Sigmoid colon (tissue), 4 donors: ENCODE results near the gene ALAS1.

ENCODE experiments used
- CTCF ChIP-seq, 4 experiments: fragments of 450-650 bp in 3 of 4; fragments of 200-600 bp in 1 of 4; IDR thresholded peaks; one replicate each; pipeline ENCODE4 v1.5.1; 2016 to 2019; ENCODE audit warnings: antibody characterized with exemption in 4 of 4, mild to moderate bottlenecking in 3 of 4, moderate library complexity in 2 of 4
- EP300 ChIP-seq, 4 donors: sonication (generic); formaldehyde crosslinking; IDR thresholded peaks; one replicate each; pipeline ENCODE4 v1.6.1; 2017; ENCODE audit warnings: antibody characterized with exemption in 4 of 4
- POLR2A ChIP-seq, 2 donors: fragments of 450-650 bp; IDR thresholded peaks; one replicate each; pipeline ENCODE4 v1.6.1; 2016; ENCODE audit warnings: antibody characterized with exemption in 2 of 2, mild to moderate bottlenecking in 2 of 2, moderate library complexity in 2 of 2
- POLR2AphosphoS5 ChIP-seq, 4 donors: sonication (generic); formaldehyde crosslinking; IDR thresholded peaks; one replicate each; pipeline ENCODE4 v1.6.1; 2017; ENCODE audit warnings: antibody characterized with exemption in 4 of 4

- no peak for TF ChIP-seq CTCF (IDR thresholded peaks at IDR 0.05)
- TF ChIP-seq POLR2AphosphoS5 (IDR thresholded peaks at IDR 0.05): no peak
- no peak for TF ChIP-seq POLR2A (IDR thresholded peaks at IDR 0.05)
- TF ChIP-seq EP300 (IDR thresholded peaks at IDR 0.05): no peak
Measured at GRCh38 chr3:52181543-52181942, 16.4 kb upstream of the ALAS1 start.
